Endothelial cell of umbilical vein (primary cell): ENCODE results near the gene ARMH4.

Experiments
- CTCF ChIP-seq, 2 donors: IDR thresholded peaks; 1 replicate in 1 of 2; 2 replicates in 1 of 2; pipeline ENCODE4 v1.5.1; 2011; ENCODE audit warnings: low read length in 2 of 2, mild to moderate bottlenecking in 2 of 2, moderate library complexity in 2 of 2, control low read depth in 1 of 2, inconsistent platforms in 1 of 2, low read depth in 1 of 2; ENCODE audit not compliant: insufficient read depth in 1 of 2; ENCODE audit errors: extremely low read depth in 1 of 2
- EZH2 ChIP-seq: IDR thresholded peaks from 2 replicates; pipeline ENCODE4 v1.6.1; 2012; ENCODE audit warnings: borderline replicate concordance, low read depth, mild to moderate bottlenecking, moderate library complexity, low read length, inconsistent platforms; ENCODE audit not compliant: severe bottlenecking
- MAX ChIP-seq: IDR thresholded peaks from 2 replicates; pipeline ENCODE4 v1.6.1; 2011; ENCODE audit not compliant: insufficient read depth, insufficient read length
- POLR2A ChIP-seq: IDR thresholded peaks from 2 replicates; pipeline ENCODE4 v1.6.1; 2012; ENCODE audit warnings: low read depth, mild to moderate bottlenecking, control low read depth, low read length

DNA sequence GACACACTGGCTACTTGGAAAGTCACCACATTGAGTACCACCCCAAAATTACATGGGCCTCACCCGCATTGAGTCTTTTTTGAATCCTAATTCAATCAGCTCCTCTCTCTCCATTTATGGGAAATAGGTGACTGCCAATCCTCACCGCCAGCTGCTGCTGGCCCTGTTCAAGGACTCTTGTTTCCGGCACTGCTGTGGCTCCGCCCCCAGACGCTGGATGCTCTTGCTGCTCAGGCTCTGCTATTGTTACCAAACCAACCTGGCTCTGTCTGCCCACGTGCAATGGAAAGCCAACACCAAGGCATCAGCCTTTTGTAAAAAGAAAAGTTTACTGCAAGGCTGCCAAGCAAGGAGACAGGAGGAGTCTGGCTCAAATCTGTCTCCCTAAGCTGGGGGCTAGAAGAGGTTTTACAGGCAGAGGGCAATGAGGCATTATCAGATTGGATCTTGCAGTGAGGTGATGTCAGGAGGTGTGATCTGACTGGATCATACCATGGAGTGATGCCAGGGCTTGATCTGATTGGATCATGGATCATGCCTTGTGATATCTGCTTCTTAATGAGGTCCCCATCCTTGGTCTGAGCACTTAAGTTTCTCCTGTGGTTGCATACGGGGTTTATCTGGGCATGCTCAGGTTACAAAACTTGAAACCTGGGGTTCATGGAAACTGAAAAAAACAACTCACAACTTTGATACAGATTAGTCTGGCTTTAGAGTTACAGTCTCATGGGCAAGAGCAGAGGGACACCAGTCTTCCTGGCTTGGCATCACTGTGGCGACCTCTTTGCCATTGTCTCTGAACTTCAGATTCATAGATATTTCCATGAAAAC lies 169.0 kb downstream of the ARMH4 start:
- no peak for TF ChIP-seq CTCF (IDR thresholded peaks at IDR 0.05; ENCODE audit: extremely low read depth in 1 of 2, insufficient read depth in 1 of 2, low read depth in 1 of 2, low read length in 2 of 2)
- no peak for TF ChIP-seq EZH2
- TF ChIP-seq MAX, result no peak
- no peak for TF ChIP-seq POLR2A
